Neural crest cell (in vitro differentiated cells): ENCODE data around the gene GCHFR. TPM values are rescaled to one million over a fixed set of nuclear protein-coding genes. Genes with fewer than 3 reads are reported as not detected.

Experiments
- DNase-seq: peaks from one replicate; pipeline ENCODE4 v3.0.0; 2021; ENCODE audit warnings: low read depth, mixed read lengths, low spot score
- H3K27ac Mint-ChIP-seq: one replicate; pipeline ENCODE4 v1.8.0; 2021; ENCODE audit warnings: mild to moderate bottlenecking, mixed read lengths; ENCODE audit not compliant: unreplicated experiment
- H3K27me3 Mint-ChIP-seq: 2 replicates; pipeline ENCODE4 v1.8.0; 2021; ENCODE audit warnings: low read depth, mild to moderate bottlenecking, mixed read lengths
- H3K36me3 Mint-ChIP-seq: 2 replicates; pipeline ENCODE4 v1.8.0; 2021; ENCODE audit warnings: low read depth, mild to moderate bottlenecking, mixed read lengths
- H3K4me1 Mint-ChIP-seq: 2 replicates; pipeline ENCODE4 v1.8.0; 2021; ENCODE audit warnings: mixed read lengths
- H3K4me3 Mint-ChIP-seq: one replicate; pipeline ENCODE4 v1.8.0; 2021; ENCODE audit warnings: mild to moderate bottlenecking, mixed read lengths
- H3K9me3 Mint-ChIP-seq: 2 replicates; pipeline ENCODE4 v1.8.0; 2021; ENCODE audit warnings: mixed read lengths
- total RNA-seq: library from RNA; stranded (reverse); gene quantifications from 2 replicates; pipeline ENCODE4 v1.2.1, GENCODE V29; 2021
- TF ChIP-seq, protein P1 (sequence below): fragments of 200-600 bp; sonication (generic); conservative IDR thresholded peaks from 2 replicates; pipeline ENCODE4 v1.5.0; 2021; ENCODE audit warnings: antibody characterized with exemption, mild to moderate bottlenecking

Gene GCHFR
- total RNA-seq, 1 donor from 2014 or later: 9.1 TPM

DNA sequence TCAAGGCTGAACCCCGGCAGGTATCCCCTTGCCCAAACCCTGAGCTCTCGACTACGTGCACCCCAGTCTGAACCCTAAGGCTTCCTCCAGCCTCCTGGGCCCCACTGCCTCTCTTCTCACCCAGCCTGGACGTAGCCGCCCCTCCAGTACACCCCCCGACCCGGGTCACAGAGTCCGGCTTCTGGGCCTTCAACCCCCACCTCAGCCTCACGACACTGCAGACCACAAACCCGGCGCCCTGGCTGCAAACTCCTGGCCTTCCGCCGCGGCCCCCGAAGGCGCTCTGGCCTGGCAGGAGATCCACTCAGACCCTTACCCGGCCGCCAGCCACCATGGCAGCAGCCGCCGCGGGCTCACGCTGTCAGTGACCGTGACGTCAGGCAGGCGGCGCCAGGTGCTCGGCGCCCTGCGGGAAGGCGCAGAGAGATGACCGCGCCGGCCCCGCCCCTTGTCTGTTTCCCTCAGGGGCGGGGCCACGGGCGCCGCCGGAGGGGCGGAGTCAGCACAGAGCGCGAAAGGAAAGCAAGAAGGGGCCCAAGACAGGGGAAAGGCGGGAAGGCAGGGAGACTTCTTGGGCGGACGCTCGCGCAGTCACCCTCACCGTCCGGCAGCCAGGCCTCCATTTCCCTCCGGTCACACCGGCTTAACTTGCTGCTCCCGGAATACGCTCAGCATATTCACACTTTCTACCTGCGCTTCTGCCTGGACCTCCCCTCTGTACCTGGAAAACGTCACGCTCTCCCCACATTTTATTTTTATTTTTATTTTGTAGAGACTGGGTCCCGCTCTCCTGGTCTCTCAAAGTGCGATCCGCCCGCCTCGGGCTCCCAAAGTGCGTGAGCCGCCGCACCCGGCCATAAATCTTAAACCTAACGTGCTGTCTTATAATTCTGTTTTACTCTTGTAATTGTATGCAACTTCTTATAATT is 8.7 kb upstream of the GCHFR start, which contains the start of gene RMDN3:
TSS of gene RMDN3 (minus strand) at position 372 of the 929 bp plus-strand sequence. CDS start 471 bp downstream, outside the sequence.
- H3K4me1 Mint-ChIP-seq: peaks cover 26% of the 10 kb centered on the region

DNA sequence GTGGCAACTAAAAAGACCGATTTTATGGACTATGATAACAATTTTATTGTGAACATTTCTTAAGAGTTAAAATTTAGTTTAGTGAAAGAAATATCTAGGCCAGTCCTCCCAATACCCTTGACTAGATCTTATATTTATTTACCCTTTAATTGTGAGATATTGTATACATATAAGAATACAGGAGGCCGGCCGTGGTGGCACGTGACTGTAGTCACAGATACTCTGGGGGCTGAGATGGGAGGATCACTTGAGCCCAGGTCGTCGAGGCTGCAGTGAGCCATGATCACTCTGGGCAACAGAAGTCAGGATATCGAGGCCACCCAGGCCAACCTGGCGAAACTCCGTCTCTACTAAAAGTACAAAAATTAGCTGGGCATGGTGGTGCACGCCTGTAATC is 8.1 kb upstream of the GCHFR start:
- TF ChIP-seq, protein P1, sequence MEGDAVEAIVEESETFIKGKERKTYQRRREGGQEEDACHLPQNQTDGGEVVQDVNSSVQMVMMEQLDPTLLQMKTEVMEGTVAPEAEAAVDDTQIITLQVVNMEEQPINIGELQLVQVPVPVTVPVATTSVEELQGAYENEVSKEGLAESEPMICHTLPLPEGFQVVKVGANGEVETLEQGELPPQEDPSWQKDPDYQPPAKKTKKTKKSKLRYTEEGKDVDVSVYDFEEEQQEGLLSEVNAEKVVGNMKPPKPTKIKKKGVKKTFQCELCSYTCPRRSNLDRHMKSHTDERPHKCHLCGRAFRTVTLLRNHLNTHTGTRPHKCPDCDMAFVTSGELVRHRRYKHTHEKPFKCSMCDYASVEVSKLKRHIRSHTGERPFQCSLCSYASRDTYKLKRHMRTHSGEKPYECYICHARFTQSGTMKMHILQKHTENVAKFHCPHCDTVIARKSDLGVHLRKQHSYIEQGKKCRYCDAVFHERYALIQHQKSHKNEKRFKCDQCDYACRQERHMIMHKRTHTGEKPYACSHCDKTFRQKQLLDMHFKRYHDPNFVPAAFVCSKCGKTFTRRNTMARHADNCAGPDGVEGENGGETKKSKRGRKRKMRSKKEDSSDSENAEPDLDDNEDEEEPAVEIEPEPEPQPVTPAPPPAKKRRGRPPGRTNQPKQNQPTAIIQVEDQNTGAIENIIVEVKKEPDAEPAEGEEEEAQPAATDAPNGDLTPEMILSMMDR: no peak
- Mint-ChIP-seq H3K36me3 (no peaks in the 10 kb centered on the region), H3K4me1 (peaks cover 31% of the 10 kb centered on the region), H3K9me3 (no peaks in the 10 kb centered on the region), H3K27me3 (no peaks in the 10 kb centered on the region), H3K27ac (peak overlapping the region; percentile 100), H3K4me3 (peak overlapping the region; percentile 93)
- DNase-seq: no peak

More for the DNA sequence above, 8.7 kb upstream of the GCHFR start, which contains the start of gene RMDN3:
- no peaks in the 10 kb centered on the region for H3K27me3 Mint-ChIP-seq
- H3K4me3 Mint-ChIP-seq: peak within 1 kb of the TSS; percentile 93
- H3K27ac Mint-ChIP-seq: peak within 1 kb of the TSS; percentile 100
- TF ChIP-seq, protein P1: no peak
- no peaks in the 10 kb centered on the region for H3K36me3 Mint-ChIP-seq
- DNase-seq: peak; percentile 91
- H3K9me3 Mint-ChIP-seq: no peaks in the 10 kb centered on the region

DNA sequence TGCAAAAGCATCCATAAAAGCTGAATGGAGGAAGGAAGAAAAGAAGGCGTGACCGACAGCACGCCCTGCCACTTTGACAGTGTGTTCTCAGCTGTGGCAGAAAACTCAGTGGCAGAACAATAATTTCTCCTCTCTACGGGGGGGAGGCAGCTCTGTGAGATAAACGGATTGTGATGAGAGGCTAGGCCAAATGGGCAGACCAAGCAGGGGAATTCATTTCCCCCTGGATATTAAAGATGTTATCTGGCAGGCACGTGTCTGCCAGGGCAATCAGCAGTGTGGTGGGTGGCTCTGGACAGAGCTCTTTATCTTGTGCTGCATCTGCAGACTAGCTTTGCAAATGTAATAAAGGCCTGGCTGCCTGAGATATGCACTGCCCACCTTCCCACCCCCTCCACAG is 6.9 kb upstream of the GCHFR start:
- peak overlapping the region; percentile 41 for H3K4me3 Mint-ChIP-seq
- no peaks in the 10 kb centered on the region for H3K36me3 Mint-ChIP-seq
- H3K27ac Mint-ChIP-seq: peak overlapping the region; percentile 73
- no peaks in the 10 kb centered on the region for H3K9me3 Mint-ChIP-seq
- no peak for DNase-seq
- H3K4me1 Mint-ChIP-seq: peaks cover 33% of the 10 kb centered on the region
- H3K27me3 Mint-ChIP-seq: no peaks in the 10 kb centered on the region
- TF ChIP-seq, protein P1: no peak

DNA sequence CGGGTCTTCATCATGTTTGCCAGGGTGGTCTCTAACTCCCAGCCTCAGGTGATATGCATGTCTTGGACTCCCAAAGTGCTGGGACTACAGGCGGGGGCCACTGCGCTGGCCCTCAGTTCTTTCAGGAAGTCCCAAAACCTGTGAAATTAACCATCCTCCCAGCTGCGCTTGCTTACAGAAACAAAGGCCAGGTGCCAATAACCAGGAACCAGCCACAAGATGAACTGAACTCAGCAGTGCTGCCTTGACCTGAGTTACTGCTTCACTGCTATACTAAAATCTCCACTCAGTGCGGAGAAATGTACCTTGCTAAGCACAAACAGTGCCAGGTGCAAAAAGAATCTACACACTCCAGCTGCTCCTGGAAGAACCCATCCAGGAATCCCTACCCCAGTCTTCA is 3.9 kb upstream of the GCHFR start:
- Mint-ChIP-seq H3K36me3 (no peaks in the 10 kb centered on the region), H3K9me3 (no peaks in the 10 kb centered on the region), H3K27me3 (peaks cover 20% of the 10 kb centered on the region), H3K4me1 (peaks cover 32% of the 10 kb centered on the region), H3K27ac (no peak overlapping the region), H3K4me3 (peak overlapping the region; percentile 32)
- TF ChIP-seq, protein P1: no peak
- no peak for DNase-seq

DNA sequence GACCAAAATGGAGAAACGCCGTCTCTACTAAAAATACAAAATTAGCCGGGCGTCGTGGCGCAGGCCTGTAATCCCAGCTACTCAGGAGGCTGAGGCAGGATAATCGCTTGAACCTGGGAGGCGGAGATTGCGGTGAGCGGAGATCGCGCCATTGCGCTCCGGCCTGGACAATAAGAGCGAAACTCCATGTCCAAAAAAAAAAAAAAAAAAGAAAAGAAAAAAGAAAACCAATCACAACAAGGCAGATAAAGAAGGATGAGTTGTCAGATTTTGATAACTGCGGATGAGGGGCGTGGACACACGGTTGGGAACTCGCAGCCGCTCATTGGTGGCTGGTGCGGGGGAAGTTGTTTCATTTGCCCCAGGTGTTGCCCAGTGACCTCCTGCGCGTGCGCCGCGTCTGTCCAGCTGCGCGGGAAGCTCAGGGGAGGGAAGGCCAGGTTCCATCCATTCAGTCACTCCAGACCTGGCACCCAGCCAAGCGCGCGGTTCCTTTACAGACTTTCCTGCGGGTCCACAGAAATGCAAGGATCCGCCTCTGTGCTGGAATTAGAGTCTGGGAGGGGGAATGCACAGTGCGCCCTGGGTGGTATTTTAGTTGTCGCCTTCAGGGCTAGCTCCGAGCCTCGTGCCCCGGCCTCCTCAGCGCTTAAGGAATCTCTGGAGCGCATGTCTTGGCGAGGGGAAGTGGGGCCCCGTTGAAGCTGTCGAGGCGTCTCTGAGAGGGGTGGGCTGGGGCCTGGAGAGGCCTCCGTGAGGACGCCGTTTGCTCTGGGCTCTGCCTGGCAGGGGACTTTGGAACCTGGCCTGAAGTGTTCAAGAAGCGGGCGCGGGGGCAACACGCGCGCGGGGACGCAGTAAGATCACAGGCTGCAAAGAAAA is 708 bp upstream of the GCHFR start:
- TF ChIP-seq, protein P1: no peak
- Mint-ChIP-seq H3K4me3 (peak overlapping the region; percentile 86), H3K9me3 (no peaks in the 10 kb centered on the region), H3K36me3 (no peaks in the 10 kb centered on the region), H3K27ac (no peak overlapping the region), H3K27me3 (peaks cover 32% of the 10 kb centered on the region), H3K4me1 (peaks cover 24% of the 10 kb centered on the region)
- DNase-seq: no peak
